Esophagus squamous epithelium (tissue), 4 donors: ENCODE results near the gene PDK4.

ENCODE experiments used
- POLR2A ChIP-seq, 4 donors: fragments of 450-650 bp; IDR thresholded peaks; one replicate each; pipeline ENCODE4 v1.6.1; 2017; ENCODE audit warnings: antibody characterized with exemption in 4 of 4, mild to moderate bottlenecking in 4 of 4, moderate library complexity in 3 of 4
- TF ChIP-seq, protein P1 (sequence below), 6 experiments: fragments of 450-650 bp in 4 of 6; fragments of 200-600 bp in 2 of 6; sonication (generic) in 2 of 6; IDR thresholded peaks; one replicate each; pipeline ENCODE4 v1.5.1; 2016 to 2019; ENCODE audit warnings: antibody characterized with exemption in 6 of 6, mild to moderate bottlenecking in 4 of 6, moderate library complexity in 4 of 6

DNA sequence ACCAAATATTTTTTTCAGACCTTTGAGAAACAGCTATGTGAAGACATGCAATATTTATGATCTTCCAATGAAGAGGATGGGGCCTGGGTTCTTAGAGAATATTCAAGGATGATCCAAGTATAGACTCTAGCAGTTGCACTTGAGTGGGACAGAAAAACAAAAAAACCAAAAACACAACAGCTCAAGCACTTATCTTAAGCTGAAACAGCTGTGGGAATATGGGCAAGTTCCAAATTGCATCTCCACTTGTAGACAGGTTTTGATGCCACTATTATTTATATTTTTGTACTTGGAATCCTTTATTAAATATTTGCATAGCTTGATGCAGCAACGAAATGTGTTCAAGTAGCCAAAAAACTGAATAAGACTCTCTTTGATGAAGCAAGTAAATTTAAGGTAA lies 2.2 kb upstream of the PDK4 start:
- TF ChIP-seq, protein P1, sequence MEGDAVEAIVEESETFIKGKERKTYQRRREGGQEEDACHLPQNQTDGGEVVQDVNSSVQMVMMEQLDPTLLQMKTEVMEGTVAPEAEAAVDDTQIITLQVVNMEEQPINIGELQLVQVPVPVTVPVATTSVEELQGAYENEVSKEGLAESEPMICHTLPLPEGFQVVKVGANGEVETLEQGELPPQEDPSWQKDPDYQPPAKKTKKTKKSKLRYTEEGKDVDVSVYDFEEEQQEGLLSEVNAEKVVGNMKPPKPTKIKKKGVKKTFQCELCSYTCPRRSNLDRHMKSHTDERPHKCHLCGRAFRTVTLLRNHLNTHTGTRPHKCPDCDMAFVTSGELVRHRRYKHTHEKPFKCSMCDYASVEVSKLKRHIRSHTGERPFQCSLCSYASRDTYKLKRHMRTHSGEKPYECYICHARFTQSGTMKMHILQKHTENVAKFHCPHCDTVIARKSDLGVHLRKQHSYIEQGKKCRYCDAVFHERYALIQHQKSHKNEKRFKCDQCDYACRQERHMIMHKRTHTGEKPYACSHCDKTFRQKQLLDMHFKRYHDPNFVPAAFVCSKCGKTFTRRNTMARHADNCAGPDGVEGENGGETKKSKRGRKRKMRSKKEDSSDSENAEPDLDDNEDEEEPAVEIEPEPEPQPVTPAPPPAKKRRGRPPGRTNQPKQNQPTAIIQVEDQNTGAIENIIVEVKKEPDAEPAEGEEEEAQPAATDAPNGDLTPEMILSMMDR (IDR thresholded peaks at IDR 0.05), result no peak
- no peak for TF ChIP-seq POLR2A (IDR thresholded peaks at IDR 0.05)
